Spinal cord (tissue), 10 donors: ENCODE results near the gene CERS5. TPM values are rescaled to one million over a fixed set of nuclear protein-coding genes. Genes with fewer than 3 reads are reported as not detected.
"Not testable (repeated sequence)": the region's sequence is repeated elsewhere in the genome, so short reads cannot be mapped to it uniquely, and the experiment has no call there.

Experiments
- DNase-seq, 6 donors: peaks; one replicate each; pipeline versions ENCODE4 v3.0.0 to v3.0.0-alpha.2; 2013 to 2015; ENCODE audit warnings: low spot score in 6 of 6, low read depth in 4 of 6
- H3K27ac ChIP-seq: one replicate; pipeline ENCODE4 v1.5.1; 2013; ENCODE audit warnings: low read depth, low read length, control low read depth
- H3K27me3 ChIP-seq: one replicate; pipeline ENCODE4 v1.6.1; 2013; ENCODE audit warnings: low read length; ENCODE audit not compliant: control insufficient read depth, insufficient read depth
- H3K36me3 ChIP-seq: one replicate; pipeline ENCODE4 v1.6.1; 2013; ENCODE audit warnings: low read length; ENCODE audit not compliant: control insufficient read depth, insufficient read depth
- H3K4me1 ChIP-seq: one replicate; pipeline ENCODE4 v1.6.1; 2013; ENCODE audit warnings: low read length; ENCODE audit not compliant: control insufficient read depth, insufficient read depth
- H3K4me3 ChIP-seq: one replicate; pipeline ENCODE4 v1.5.1; 2013; ENCODE audit warnings: low read depth, low read length, control low read depth
- H3K9me3 ChIP-seq: one replicate; pipeline ENCODE4 v1.6.1; 2013; ENCODE audit warnings: low read length; ENCODE audit not compliant: control insufficient read depth, insufficient read depth
- WGBS: methylation state at CpG from one replicate; pipeline ENCODE4 v1.1.5; 2013; ENCODE audit warnings: missing lambda C conversion rate; ENCODE audit not compliant: insufficient coverage; 5-methylcytosine and 5-hydroxymethylcytosine counted together
- polyA plus RNA-seq, 2 donors: library from polyadenylated mRNA; unstranded; fragments of 120-200 nt; gene quantifications; one replicate each; pipeline ENCODE4 v1.2.1, GENCODE V29; 2013; ENCODE audit not compliant: insufficient read length in 2 of 2
- total RNA-seq, 2 donors: library from RNA; depleted of rRNA in 1 of 2; stranded (reverse); fragments of 120-200 nt in 1 of 2; fragments of >200 nt in 1 of 2; gene quantifications; one replicate each; pipeline versions ENCODE4 v1.2.3 to v1.2.4, GENCODE V29; 2013 to 2014
- donor health status: healthy.

The CERS5 gene
- total and polyA plus RNA-seq, 4 donors: 74.9 to 122 (median 93.8) TPM

- 79% methylated on average over 5 of the region's 5 CpGs for WGBS
- Histone ChIP-seq H3K36me3 (peaks cover 60% of the 10 kb centered on the region), H3K27me3 (no peaks in the 10 kb centered on the region), H3K27ac (no peak overlapping the region), H3K4me1 (peaks cover 11% of the 10 kb centered on the region), H3K4me3 (peak overlapping the region; percentile 84), H3K9me3 (no peaks in the 10 kb centered on the region)
- DNase-seq: no peak
Observed at GRCh38 chr12:50086148-50086547, 81.0 kb downstream of the CERS5 start.

GRCh38 chr12:50085615-50086072, 81.5 kb downstream of the CERS5 start:
- Histone ChIP-seq H3K4me1 (peaks cover 11% of the 10 kb centered on the region), H3K4me3 (peak overlapping the region; percentile 84), H3K27ac (peak overlapping the region; percentile 92), H3K27me3 (no peaks in the 10 kb centered on the region), H3K9me3 (no peaks in the 10 kb centered on the region), H3K36me3 (peaks cover 60% of the 10 kb centered on the region)
- WGBS: 7% methylated on average over 6 of the region's 8 CpGs
- DNase-seq: no peak

GRCh38 chr12:50084775-50085614, 82.2 kb downstream of the CERS5 start, which contains the start of gene SMARCD1:
Gene SMARCD1 (plus strand): TSS chr12:50085342. CDS start chr12:50085370, 28 bp downstream.
- Histone ChIP-seq H3K9me3 (no peaks in the 10 kb centered on the region), H3K27me3 (no peaks in the 10 kb centered on the region), H3K4me3 (peak within 1 kb of the TSS; percentile 84), H3K4me1 (peaks cover 11% of the 10 kb centered on the region), H3K27ac (peak within 1 kb of the TSS; percentile 92), H3K36me3 (peaks cover 60% of the 10 kb centered on the region)
- peak; percentile 77 to 99 (median 90) for DNase-seq
- WGBS: under 1% methylated on average over 67 of the region's 69 CpGs

GRCh38 chr12:50084409-50084774, 82.8 kb downstream of the CERS5 start:
- Histone ChIP-seq H3K27ac (peak overlapping the region; percentile 92), H3K4me3 (peak overlapping the region; percentile 84)
- DNase-seq: not testable (repeated sequence)

GRCh38 chr12:50083301-50083700, 83.9 kb downstream of the CERS5 start:
- Histone ChIP-seq H3K9me3 (no peaks in the 10 kb centered on the region), H3K4me3 (no peak overlapping the region), H3K27me3 (no peaks in the 10 kb centered on the region), H3K36me3 (peaks cover 66% of the 10 kb centered on the region), H3K27ac (no peak overlapping the region), H3K4me1 (peaks cover 11% of the 10 kb centered on the region)
- no CpG with 5 or more reads among the region's 1 CpG for WGBS
- no peak for DNase-seq

More at GRCh38 chr12:50084409-50084774, 82.8 kb downstream of the CERS5 start:
- Histone ChIP-seq H3K4me1 (peaks cover 11% of the 10 kb centered on the region), H3K36me3 (peaks cover 62% of the 10 kb centered on the region)
- not testable (repeated sequence) for H3K27me3 ChIP-seq, H3K9me3 ChIP-seq
- 14% methylated on average over 1 of the region's 7 CpGs for WGBS

GRCh38 chr12:50082644-50083043, 84.5 kb downstream of the CERS5 start:
- H3K27ac ChIP-seq: no peak overlapping the region
- WGBS: 63% methylated on average over 6 of the region's 7 CpGs
- H3K4me3 ChIP-seq: no peak overlapping the region
- no peak for DNase-seq
- peaks cover 70% of the 10 kb centered on the region for H3K36me3 ChIP-seq
- peaks cover 11% of the 10 kb centered on the region for H3K4me1 ChIP-seq
- H3K9me3 ChIP-seq: no peaks in the 10 kb centered on the region
- no peaks in the 10 kb centered on the region for H3K27me3 ChIP-seq

GRCh38 chr12:50081096-50081808, 85.9 kb downstream of the CERS5 start:
- DNase-seq: no peak
- H3K27ac ChIP-seq: no peak overlapping the region
- no peaks in the 10 kb centered on the region for H3K27me3 ChIP-seq
- peaks cover 68% of the 10 kb centered on the region for H3K36me3 ChIP-seq
- H3K4me1 ChIP-seq: peaks cover 11% of the 10 kb centered on the region
- WGBS: 39% methylated on average over 33 of the region's 46 CpGs
- H3K9me3 ChIP-seq: no peaks in the 10 kb centered on the region
- no peak overlapping the region for H3K4me3 ChIP-seq

- Histone ChIP-seq H3K9me3 (no peaks in the 10 kb centered on the region), H3K4me1 (peaks cover 16% of the 10 kb centered on the region), H3K27ac (no peak overlapping the region), H3K36me3 (peaks cover 68% of the 10 kb centered on the region), H3K27me3 (no peaks in the 10 kb centered on the region), H3K4me3 (no peak overlapping the region)
- 93% methylated on average over 5 of the region's 5 CpGs for WGBS
- no peak for DNase-seq
Observed at GRCh38 chr12:50079771-50080170, 87.4 kb downstream of the CERS5 start.
